Osteoblast (primary cell): Measurements from ENCODE around the gene TMEM164. TPM values are rescaled to one million over a fixed set of nuclear protein-coding genes. Genes with fewer than 3 reads are reported as not detected.
"Not testable (repeated sequence)": the region's sequence is repeated elsewhere in the genome, so short reads cannot be mapped to it uniquely, and the experiment has no call there.

Experiments used
- DNase-seq: peaks from one replicate; pipeline ENCODE4 v3.0.0; 2011; ENCODE audit warnings: low spot score, mixed read lengths; ENCODE audit not compliant: insufficient read length; ENCODE audit errors: missing footprints
- H2AFZ ChIP-seq: 2 replicates; pipeline ENCODE4 v1.6.0; 2011; ENCODE audit warnings: mild to moderate bottlenecking, low read length
- H3K27ac ChIP-seq: 2 replicates; pipeline ENCODE4 v1.5.1; 2011; ENCODE audit warnings: mild to moderate bottlenecking, low read depth, low read length, moderate library complexity
- H3K27me3 ChIP-seq: 2 replicates; pipeline ENCODE4 v1.6.0; 2012; ENCODE audit warnings: mild to moderate bottlenecking, control low read depth, inconsistent platforms, low read length, moderate library complexity; ENCODE audit not compliant: insufficient read depth
- H3K36me3 ChIP-seq: 2 replicates; pipeline ENCODE4 v1.5.1; 2011; ENCODE audit warnings: mild to moderate bottlenecking, low read length, control low read depth, moderate library complexity; ENCODE audit not compliant: insufficient read depth
- H3K4me1 ChIP-seq: 2 replicates; pipeline ENCODE4 v1.5.1; 2011; ENCODE audit warnings: mild to moderate bottlenecking, low read length, control low read depth, moderate library complexity; ENCODE audit not compliant: insufficient read depth
- H3K4me2 ChIP-seq: 2 replicates; pipeline ENCODE4 v1.6.0; 2011; ENCODE audit warnings: mild to moderate bottlenecking, low read length; ENCODE audit not compliant: insufficient read depth
- H3K4me3 ChIP-seq: fragments of 200-600 bp; sonication (generic); 3 replicates; pipeline ENCODE4 v1.5.1; 2012; ENCODE audit warnings: mild to moderate bottlenecking, low read length, inconsistent platforms; ENCODE audit not compliant: insufficient read depth
- H3K79me2 ChIP-seq: 2 replicates; pipeline ENCODE4 v1.6.0; 2012; ENCODE audit warnings: mild to moderate bottlenecking, low read length, control low read depth, inconsistent platforms; ENCODE audit not compliant: insufficient read depth
- H3K9me3 ChIP-seq: 2 replicates; pipeline ENCODE4 v1.5.1; 2011; ENCODE audit warnings: low read depth, low read length, control low read depth
- H4K20me1 ChIP-seq: 2 replicates; pipeline ENCODE4 v1.6.0; 2012; ENCODE audit warnings: mild to moderate bottlenecking, low read length, control low read depth; ENCODE audit not compliant: insufficient read depth
- total RNA-seq: library from RNA; depleted of rRNA; stranded (reverse); fragments of >200 nt; gene quantifications from 2 replicates; pipeline ENCODE4 v1.2.3, GENCODE V29; 2012
- TF ChIP-seq, protein P1 (sequence below): IDR thresholded peaks from 2 replicates; pipeline ENCODE4 v1.5.1; 2011; ENCODE audit warnings: mild to moderate bottlenecking, low read depth, low read length, moderate library complexity; ENCODE audit errors: extremely low read depth

TMEM164 gene
- total RNA-seq, 1 donor, result 7.6 TPM

GRCh38 chrX:109959356-109959871 lies 43.5 kb upstream of the TMEM164 start:
- no peaks in the 10 kb centered on the region for H4K20me1 ChIP-seq
- no peak for DNase-seq
- H3K27me3 ChIP-seq, result peaks cover 10% of the 10 kb centered on the region
- H3K27ac ChIP-seq, result no peak overlapping the region
- H3K36me3 ChIP-seq, result no peaks in the 10 kb centered on the region
- no peaks in the 10 kb centered on the region for H3K9me3 ChIP-seq
- no peaks in the 10 kb centered on the region for H3K79me2 ChIP-seq
- H3K4me1 ChIP-seq, result peaks cover 2% of the 10 kb centered on the region
- TF ChIP-seq, protein P1, sequence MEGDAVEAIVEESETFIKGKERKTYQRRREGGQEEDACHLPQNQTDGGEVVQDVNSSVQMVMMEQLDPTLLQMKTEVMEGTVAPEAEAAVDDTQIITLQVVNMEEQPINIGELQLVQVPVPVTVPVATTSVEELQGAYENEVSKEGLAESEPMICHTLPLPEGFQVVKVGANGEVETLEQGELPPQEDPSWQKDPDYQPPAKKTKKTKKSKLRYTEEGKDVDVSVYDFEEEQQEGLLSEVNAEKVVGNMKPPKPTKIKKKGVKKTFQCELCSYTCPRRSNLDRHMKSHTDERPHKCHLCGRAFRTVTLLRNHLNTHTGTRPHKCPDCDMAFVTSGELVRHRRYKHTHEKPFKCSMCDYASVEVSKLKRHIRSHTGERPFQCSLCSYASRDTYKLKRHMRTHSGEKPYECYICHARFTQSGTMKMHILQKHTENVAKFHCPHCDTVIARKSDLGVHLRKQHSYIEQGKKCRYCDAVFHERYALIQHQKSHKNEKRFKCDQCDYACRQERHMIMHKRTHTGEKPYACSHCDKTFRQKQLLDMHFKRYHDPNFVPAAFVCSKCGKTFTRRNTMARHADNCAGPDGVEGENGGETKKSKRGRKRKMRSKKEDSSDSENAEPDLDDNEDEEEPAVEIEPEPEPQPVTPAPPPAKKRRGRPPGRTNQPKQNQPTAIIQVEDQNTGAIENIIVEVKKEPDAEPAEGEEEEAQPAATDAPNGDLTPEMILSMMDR, result no peak
- no peak overlapping the region for H3K4me2 ChIP-seq
- no peak overlapping the region for H3K4me3 ChIP-seq
- no peak overlapping the region for H2AFZ ChIP-seq

GRCh38 chrX:109964390-109964789 lies 38.5 kb upstream of the TMEM164 start:
- H2AFZ ChIP-seq, result no peak overlapping the region
- H3K4me2 ChIP-seq, result no peak overlapping the region
- peaks cover 16% of the 10 kb centered on the region for H3K27me3 ChIP-seq
- no peaks in the 10 kb centered on the region for H3K36me3 ChIP-seq
- TF ChIP-seq, protein P1, result no peak
- H3K79me2 ChIP-seq, result no peaks in the 10 kb centered on the region
- H4K20me1 ChIP-seq, result no peaks in the 10 kb centered on the region
- H3K4me1 ChIP-seq, result no peaks in the 10 kb centered on the region
- no peak overlapping the region for H3K27ac ChIP-seq
- DNase-seq, result no peak
- no peak overlapping the region for H3K4me3 ChIP-seq
- H3K9me3 ChIP-seq, result no peaks in the 10 kb centered on the region

- no peak overlapping the region for H2AFZ ChIP-seq
- H3K79me2 ChIP-seq, result no peaks in the 10 kb centered on the region
- H3K9me3 ChIP-seq, result no peaks in the 10 kb centered on the region
- DNase-seq, result no peak
- TF ChIP-seq, protein P1, result no peak
- H3K4me3 ChIP-seq, result no peak overlapping the region
- H3K4me1 ChIP-seq, result no peaks in the 10 kb centered on the region
- no peak overlapping the region for H3K4me2 ChIP-seq
- H3K36me3 ChIP-seq, result no peaks in the 10 kb centered on the region
- peaks cover 16% of the 10 kb centered on the region for H3K27me3 ChIP-seq
- no peak overlapping the region for H3K27ac ChIP-seq
- no peaks in the 10 kb centered on the region for H4K20me1 ChIP-seq
Measured at GRCh38 chrX:109966246-109966645, 36.7 kb upstream of the TMEM164 start.

- Histone ChIP-seq H3K4me1 (no peaks in the 10 kb centered on the region), H3K27me3 (peaks cover 16% of the 10 kb centered on the region), H3K9me3 (no peaks in the 10 kb centered on the region), H4K20me1 (no peaks in the 10 kb centered on the region), H3K79me2 (no peaks in the 10 kb centered on the region), H3K4me3 (no peak overlapping the region), H3K27ac (no peak overlapping the region), H3K4me2 (no peak overlapping the region), H2AFZ (no peak overlapping the region), H3K36me3 (no peaks in the 10 kb centered on the region)
- TF ChIP-seq, protein P1, result no peak
- no peak for DNase-seq
Measured at GRCh38 chrX:109967156-109967555, 35.8 kb upstream of the TMEM164 start.

DNA sequence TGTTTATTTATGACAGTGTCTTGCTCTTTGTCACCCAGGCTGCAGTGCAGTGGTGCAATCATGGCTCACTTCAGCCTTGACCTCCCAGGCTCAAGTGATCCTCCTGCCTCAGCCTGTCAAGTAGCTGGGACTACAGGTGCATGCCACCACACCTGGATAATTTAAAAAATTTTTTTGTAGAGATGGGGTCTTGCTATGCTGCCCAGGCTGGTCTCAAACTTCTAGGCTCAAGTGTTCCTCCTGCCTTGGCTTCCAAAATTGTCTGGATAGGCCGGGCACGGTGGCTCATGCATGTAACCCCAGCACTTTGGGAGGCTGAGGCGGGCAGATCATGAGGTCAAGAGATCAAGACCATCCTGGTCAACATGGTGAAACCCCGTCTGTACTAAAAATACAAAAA lies 32.1 kb upstream of the TMEM164 start:
- H3K27me3 ChIP-seq, DNase-seq, H3K4me2 ChIP-seq, H2AFZ ChIP-seq, H3K9me3 ChIP-seq, H3K79me2 ChIP-seq, H4K20me1 ChIP-seq, H3K4me1 ChIP-seq, H3K27ac ChIP-seq, H3K36me3 ChIP-seq, H3K4me3 ChIP-seq: not testable (repeated sequence)
